ENCODE data around the gene C9orf50. TPM values are rescaled to one million over a fixed set of nuclear protein-coding genes. Genes with fewer than 3 reads are reported as not detected.

C9orf50 gene
- total and polyA plus RNA-seq, 2 donors (not counting 1 experiment from before 2014, with no cell fraction given) = not detected

DNA sequence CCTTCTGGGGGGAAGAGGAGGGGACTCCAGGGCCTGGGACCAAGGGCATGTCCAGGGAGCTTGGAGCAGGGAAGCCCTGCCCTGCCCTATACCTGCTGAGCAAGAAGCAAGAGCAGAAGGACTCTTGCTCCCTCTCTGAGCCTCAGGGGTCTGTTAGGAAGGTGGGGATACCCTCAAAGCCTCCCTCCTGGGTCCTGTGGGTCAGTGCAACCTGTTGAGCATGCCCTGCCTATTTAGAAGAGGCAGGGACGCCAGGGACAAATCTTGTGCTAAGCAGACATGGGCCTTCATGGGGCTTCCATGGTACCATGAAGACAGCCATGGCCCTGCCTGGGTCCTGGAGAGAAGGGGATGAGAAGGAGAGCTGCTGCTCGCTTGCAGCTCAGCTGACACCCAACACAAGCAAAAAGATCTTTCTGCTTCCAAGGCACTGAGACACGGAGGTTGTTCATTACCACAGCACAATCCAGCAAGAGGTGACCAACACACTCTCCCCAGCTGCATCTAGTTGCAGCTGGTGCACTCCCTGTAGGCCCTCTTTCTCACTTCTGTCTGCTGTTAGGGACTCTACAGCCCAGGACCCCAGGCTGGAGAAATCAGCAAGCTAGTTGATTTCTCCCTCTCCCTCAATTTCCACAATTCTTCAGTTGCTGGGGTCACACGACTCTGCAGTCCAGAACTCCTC is 39.3 kb downstream of the C9orf50 start:
- no peak for ATAC-seq (ENCODE audit: low read depth)
- no peak overlapping the region for H3K4me3 Mint-ChIP-seq
- no peak overlapping the region for H3K9ac ChIP-seq (ENCODE audit: low read length)
- H3K4me1 ChIP-seq (ENCODE audit: control insufficient read depth in 2 of 2, insufficient read depth in 2 of 2, low read length in 2 of 2) = peaks cover 18 to 21% of the 10 kb centered on the region in 2 donors
- no peaks in the 10 kb centered on the region for H4K20me1 ChIP-seq (ENCODE audit: control insufficient read depth, insufficient read depth, low read length, poor library complexity, severe bottlenecking)
- no peaks in the 10 kb centered on the region for H3K79me2 ChIP-seq (ENCODE audit: control insufficient read depth, insufficient read depth, low read length)
- intact Hi-C loops (cut with micrococcal nuclease) = no loop called here
- H3K27ac Mint-ChIP-seq = no peak overlapping the region
- H3K36me3 ChIP-seq (replicated peaks in 1 of 2; ENCODE audit: control extremely low read depth in 1 of 2, control insufficient read depth in 1 of 2, extremely low read depth in 1 of 2, insufficient read depth in 2 of 2, low read length in 1 of 2) = no peaks in the 10 kb centered on the region
- DNase-seq = no peak
- H3K9me3 ChIP-seq (ENCODE audit: control extremely low read depth in 1 of 3, control insufficient read depth in 2 of 3, insufficient read depth in 1 of 3, low read length in 2 of 3) = peaks cover 0 to 5% (median 3%) of the 10 kb centered on the region in 3 donors
- H3K27me3 Mint-ChIP-seq = peaks cover 11% of the 10 kb centered on the region
- H2AFZ ChIP-seq (ENCODE audit: insufficient read depth, low read depth, low read length, poor library complexity, severe bottlenecking) = no peak overlapping the region
- H3K27ac ChIP-seq (ENCODE audit: low read length in 2 of 2) = no peak overlapping the region
- H3K9me3 Mint-ChIP-seq (ENCODE audit: insufficient read depth) = no peaks in the 10 kb centered on the region
- H3K4me3 ChIP-seq (ENCODE audit: control extremely low read depth in 1 of 5, extremely low read depth in 1 of 5, insufficient read depth in 1 of 5, low read depth in 2 of 5, low read length in 4 of 5) = no peak overlapping the region
- TF ChIP-seq, protein P1, sequence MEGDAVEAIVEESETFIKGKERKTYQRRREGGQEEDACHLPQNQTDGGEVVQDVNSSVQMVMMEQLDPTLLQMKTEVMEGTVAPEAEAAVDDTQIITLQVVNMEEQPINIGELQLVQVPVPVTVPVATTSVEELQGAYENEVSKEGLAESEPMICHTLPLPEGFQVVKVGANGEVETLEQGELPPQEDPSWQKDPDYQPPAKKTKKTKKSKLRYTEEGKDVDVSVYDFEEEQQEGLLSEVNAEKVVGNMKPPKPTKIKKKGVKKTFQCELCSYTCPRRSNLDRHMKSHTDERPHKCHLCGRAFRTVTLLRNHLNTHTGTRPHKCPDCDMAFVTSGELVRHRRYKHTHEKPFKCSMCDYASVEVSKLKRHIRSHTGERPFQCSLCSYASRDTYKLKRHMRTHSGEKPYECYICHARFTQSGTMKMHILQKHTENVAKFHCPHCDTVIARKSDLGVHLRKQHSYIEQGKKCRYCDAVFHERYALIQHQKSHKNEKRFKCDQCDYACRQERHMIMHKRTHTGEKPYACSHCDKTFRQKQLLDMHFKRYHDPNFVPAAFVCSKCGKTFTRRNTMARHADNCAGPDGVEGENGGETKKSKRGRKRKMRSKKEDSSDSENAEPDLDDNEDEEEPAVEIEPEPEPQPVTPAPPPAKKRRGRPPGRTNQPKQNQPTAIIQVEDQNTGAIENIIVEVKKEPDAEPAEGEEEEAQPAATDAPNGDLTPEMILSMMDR (IDR thresholded peaks at IDR 0.05) = no peak
- TF ChIP-seq EZH2 (IDR thresholded peaks at IDR 0.05; ENCODE audit: borderline replicate concordance, insufficient read depth, low read depth, low read length, poor library complexity, severe bottlenecking) = no peak
- ChIA-PET CTCF (no interaction called here), POLR2A (no interaction called here)
- peaks cover 23% of the 10 kb centered on the region for H3K4me1 Mint-ChIP-seq
- H3K27me3 ChIP-seq (replicated peaks in 1 of 4; ENCODE audit: control extremely low read depth in 1 of 4, control insufficient read depth in 3 of 4, insufficient read depth in 4 of 4, low read length in 3 of 4) = peaks cover 0 to 11% (median 2%) of the 10 kb centered on the region in 4 experiments
- no peak overlapping the region for H3K4me2 ChIP-seq (replicated peaks; ENCODE audit: low read depth, low read length, poor library complexity, severe bottlenecking)
- WGBS (ENCODE audit: insufficient coverage) = 93% methylated on average over 3 of the region's 4 CpGs

DNA sequence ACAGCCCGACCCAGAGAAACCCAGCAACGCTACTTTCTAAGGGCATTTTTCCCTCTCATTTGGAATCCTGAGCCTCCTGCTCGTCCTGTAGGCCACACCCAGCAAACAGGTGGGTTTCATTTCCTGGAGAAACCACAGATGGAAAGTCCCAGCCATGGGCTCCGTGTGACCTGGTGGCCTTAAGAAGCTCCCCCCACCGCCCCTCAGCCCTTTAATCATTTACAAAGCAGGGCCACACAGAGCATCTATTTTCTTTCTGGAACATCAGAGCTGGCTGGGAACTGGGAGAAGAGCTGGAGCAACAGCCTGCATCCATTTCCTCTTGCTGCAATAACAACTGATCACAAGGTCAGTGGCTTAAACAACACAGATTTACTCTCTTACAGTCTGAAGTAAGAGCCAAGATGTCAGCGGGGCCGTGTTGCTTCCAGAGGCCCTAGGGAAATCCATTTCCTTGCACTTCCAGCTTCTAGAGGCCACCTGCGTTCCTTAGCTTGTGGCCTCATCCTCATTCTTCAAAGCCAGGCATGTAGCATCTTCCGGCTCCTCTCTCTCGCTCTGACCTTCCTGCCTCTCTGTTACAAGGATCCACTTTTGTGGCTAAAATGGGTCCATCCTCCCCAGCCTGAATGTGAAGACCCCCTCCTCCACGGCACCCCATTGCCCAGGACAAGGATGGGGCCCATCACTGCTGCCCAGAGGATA is 40.5 kb downstream of the C9orf50 start:
- no peaks in the 10 kb centered on the region for H3K36me3 ChIP-seq (replicated peaks in 1 of 2; ENCODE audit: control extremely low read depth in 1 of 2, control insufficient read depth in 1 of 2, extremely low read depth in 1 of 2, insufficient read depth in 2 of 2, low read length in 1 of 2)
- no peak overlapping the region for H3K27ac Mint-ChIP-seq
- peaks cover 18 to 21% of the 10 kb centered on the region in 2 donors for H3K4me1 ChIP-seq (ENCODE audit: control insufficient read depth in 2 of 2, insufficient read depth in 2 of 2, low read length in 2 of 2)
- H3K4me1 Mint-ChIP-seq = peaks cover 23% of the 10 kb centered on the region
- ChIA-PET POLR2A (no interaction called here), CTCF (interaction anchor here (1.3 kb wide), 1 partner anchor 449 kb away, joined by 3 read pairs; no protein-coding TSS in a partner anchor)
- peaks cover 0 to 11% (median 2%) of the 10 kb centered on the region in 4 experiments for H3K27me3 ChIP-seq (replicated peaks in 1 of 4; ENCODE audit: control extremely low read depth in 1 of 4, control insufficient read depth in 3 of 4, insufficient read depth in 4 of 4, low read length in 3 of 4)
- DNase-seq (peak; percentile 43), ATAC-seq (ENCODE audit: low read depth) (peak; percentile 56)
- no peaks in the 10 kb centered on the region for H4K20me1 ChIP-seq (ENCODE audit: control insufficient read depth, insufficient read depth, low read length, poor library complexity, severe bottlenecking)
- peaks cover 17% of the 10 kb centered on the region for H3K27me3 Mint-ChIP-seq
- H3K9me3 Mint-ChIP-seq (ENCODE audit: insufficient read depth) = no peaks in the 10 kb centered on the region
- peak overlapping the region; percentile 44 for H3K4me2 ChIP-seq (replicated peaks; ENCODE audit: low read depth, low read length, poor library complexity, severe bottlenecking)
- peaks cover 0 to 5% (median 3%) of the 10 kb centered on the region in 3 donors for H3K9me3 ChIP-seq (ENCODE audit: control extremely low read depth in 1 of 3, control insufficient read depth in 2 of 3, insufficient read depth in 1 of 3, low read length in 2 of 3)
- intact Hi-C loops (cut with micrococcal nuclease) = no loop called here
- no peak overlapping the region for H2AFZ ChIP-seq (ENCODE audit: insufficient read depth, low read depth, low read length, poor library complexity, severe bottlenecking)
- 58% methylated on average over 10 of the region's 11 CpGs for WGBS (ENCODE audit: insufficient coverage)
- H3K9ac ChIP-seq (ENCODE audit: low read length) = no peak overlapping the region
- H3K79me2 ChIP-seq (ENCODE audit: control insufficient read depth, insufficient read depth, low read length) = no peaks in the 10 kb centered on the region
- H3K4me3 Mint-ChIP-seq = no peak overlapping the region
- H3K4me3 ChIP-seq (ENCODE audit: control extremely low read depth in 1 of 5, extremely low read depth in 1 of 5, insufficient read depth in 1 of 5, low read depth in 2 of 5, low read length in 4 of 5) = no peak overlapping the region
- H3K27ac ChIP-seq (ENCODE audit: low read length in 2 of 2) = no peak overlapping the region
- TF ChIP-seq EZH2 (IDR thresholded peaks at IDR 0.05; ENCODE audit: borderline replicate concordance, insufficient read depth, low read depth, low read length, poor library complexity, severe bottlenecking) = no peak
- TF ChIP-seq, protein P1 (IDR thresholded peaks at IDR 0.05) = no peak

All from B cell (primary cell).